CD4-positive, alpha-beta T cell treated with Interleukin-15 for 1 hour (primary cell): ENCODE results near the gene SH3D21.
A peak's percentile ranks its signal among the peaks of the same experiment; 100 is the strongest.

Source experiments
- DNase-seq: peaks from one replicate; pipeline ENCODE4 v3.0.0-alpha.2; 2020

The SH3D21 gene

GRCh38 chr1:36306210-36306901 lies at the start of gene SH3D21:
Gene SH3D21, plus strand, starts transcription at chr1:36306368. Its CDS starts 53 bp downstream, at chr1:36306421.
- peak; percentile 46 for DNase-seq

- DNase-seq: no peak
Measured at GRCh38 chr1:36256558-36257374, 49.4 kb upstream of the SH3D21 start.

GRCh38 chr1:36257375-36257767 lies 48.8 kb upstream of the SH3D21 start:
- no peak for DNase-seq

- DNase-seq: no peak
Measured at GRCh38 chr1:36258960-36259344, 47.2 kb upstream of the SH3D21 start.

GRCh38 chr1:36268981-36269380 lies 37.2 kb upstream of the SH3D21 start:
- no peak for DNase-seq

- no peak for DNase-seq
Measured at GRCh38 chr1:36269408-36269838, 36.7 kb upstream of the SH3D21 start.

GRCh38 chr1:36273024-36273423 lies 33.1 kb upstream of the SH3D21 start:
- no peak for DNase-seq

- DNase-seq: no peak
Measured at GRCh38 chr1:36274201-36274600, 32.0 kb upstream of the SH3D21 start.

GRCh38 chr1:36276688-36277087 lies 29.5 kb upstream of the SH3D21 start:
- DNase-seq: no peak

GRCh38 chr1:36279110-36279788 lies 26.9 kb upstream of the SH3D21 start:
- DNase-seq: no peak

- DNase-seq: no peak
Measured at GRCh38 chr1:36279789-36280296, 26.3 kb upstream of the SH3D21 start.

- DNase-seq: no peak
Measured at GRCh38 chr1:36284061-36284460, 22.1 kb upstream of the SH3D21 start.

GRCh38 chr1:36284517-36284916 lies 21.7 kb upstream of the SH3D21 start:
- DNase-seq: no peak

- DNase-seq: peak; percentile 67
Measured at GRCh38 chr1:36285443-36286101, 20.6 kb upstream of the SH3D21 start.

- DNase-seq: no peak
Measured at GRCh38 chr1:36286802-36287201, 19.4 kb upstream of the SH3D21 start.

- no peak for DNase-seq
Measured at GRCh38 chr1:36287595-36287994, 18.6 kb upstream of the SH3D21 start.

GRCh38 chr1:36295390-36295789 lies 10.8 kb upstream of the SH3D21 start:
- no peak for DNase-seq

- no peak for DNase-seq
Measured at GRCh38 chr1:36297062-36297461, 9.1 kb upstream of the SH3D21 start.

- DNase-seq: no peak
Measured at GRCh38 chr1:36298640-36299039, 7.5 kb upstream of the SH3D21 start.

- no peak for DNase-seq
Measured at GRCh38 chr1:36300526-36300925, 5.6 kb upstream of the SH3D21 start.

GRCh38 chr1:36301220-36301619 lies 4.9 kb upstream of the SH3D21 start:
- DNase-seq: no peak

GRCh38 chr1:36303244-36303643 lies 2.9 kb upstream of the SH3D21 start:
- DNase-seq: no peak
